Sigmoid colon (tissue), 4 donors: Measurements from ENCODE around the gene ZNF710.
A peak's percentile ranks its signal among the peaks of the same experiment; 100 is the strongest.

Source experiments
- CTCF ChIP-seq, 4 experiments: fragments of 450-650 bp in 3 of 4; fragments of 200-600 bp in 1 of 4; IDR thresholded peaks; one replicate each; pipeline ENCODE4 v1.5.1; 2016 to 2019; ENCODE audit warnings: antibody characterized with exemption in 4 of 4, mild to moderate bottlenecking in 3 of 4, moderate library complexity in 2 of 4
- EP300 ChIP-seq, 4 donors: sonication (generic); formaldehyde crosslinking; IDR thresholded peaks; one replicate each; pipeline ENCODE4 v1.6.1; 2017; ENCODE audit warnings: antibody characterized with exemption in 4 of 4
- POLR2A ChIP-seq, 2 donors: fragments of 450-650 bp; IDR thresholded peaks; one replicate each; pipeline ENCODE4 v1.6.1; 2016; ENCODE audit warnings: antibody characterized with exemption in 2 of 2, mild to moderate bottlenecking in 2 of 2, moderate library complexity in 2 of 2
- POLR2AphosphoS5 ChIP-seq, 4 donors: sonication (generic); formaldehyde crosslinking; IDR thresholded peaks; one replicate each; pipeline ENCODE4 v1.6.1; 2017; ENCODE audit warnings: antibody characterized with exemption in 4 of 4

GRCh38 chr15:90099868-90100831 is 99.0 kb downstream of the ZNF710 start:
- TF ChIP-seq POLR2A (IDR thresholded peaks at IDR 0.05) (no peak), CTCF (IDR thresholded peaks at IDR 0.05) (no peak), POLR2AphosphoS5 (IDR thresholded peaks at IDR 0.05) (peak in 1 of 4 donors; percentile 33), EP300 (IDR thresholded peaks at IDR 0.05) (no peak)
